GM21619 (cell line): Measurements from ENCODE around the gene NOVA1.
"Not testable (repeated sequence)": the region's sequence is repeated elsewhere in the genome, so short reads cannot be mapped to it uniquely, and the experiment has no call there.

ENCODE experiments used
- ATAC-seq: cut with Tn5 transposase; IDR thresholded peaks from one replicate; pipeline ENCODE4 v1.9.1; 2021; ENCODE audit not compliant: unreplicated experiment

The NOVA1 gene, protein sequence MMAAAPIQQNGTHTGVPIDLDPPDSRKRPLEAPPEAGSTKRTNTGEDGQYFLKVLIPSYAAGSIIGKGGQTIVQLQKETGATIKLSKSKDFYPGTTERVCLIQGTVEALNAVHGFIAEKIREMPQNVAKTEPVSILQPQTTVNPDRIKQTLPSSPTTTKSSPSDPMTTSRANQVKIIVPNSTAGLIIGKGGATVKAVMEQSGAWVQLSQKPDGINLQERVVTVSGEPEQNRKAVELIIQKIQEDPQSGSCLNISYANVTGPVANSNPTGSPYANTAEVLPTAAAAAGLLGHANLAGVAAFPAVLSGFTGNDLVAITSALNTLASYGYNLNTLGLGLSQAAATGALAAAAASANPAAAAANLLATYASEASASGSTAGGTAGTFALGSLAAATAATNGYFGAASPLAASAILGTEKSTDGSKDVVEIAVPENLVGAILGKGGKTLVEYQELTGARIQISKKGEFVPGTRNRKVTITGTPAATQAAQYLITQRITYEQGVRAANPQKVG

DNA sequence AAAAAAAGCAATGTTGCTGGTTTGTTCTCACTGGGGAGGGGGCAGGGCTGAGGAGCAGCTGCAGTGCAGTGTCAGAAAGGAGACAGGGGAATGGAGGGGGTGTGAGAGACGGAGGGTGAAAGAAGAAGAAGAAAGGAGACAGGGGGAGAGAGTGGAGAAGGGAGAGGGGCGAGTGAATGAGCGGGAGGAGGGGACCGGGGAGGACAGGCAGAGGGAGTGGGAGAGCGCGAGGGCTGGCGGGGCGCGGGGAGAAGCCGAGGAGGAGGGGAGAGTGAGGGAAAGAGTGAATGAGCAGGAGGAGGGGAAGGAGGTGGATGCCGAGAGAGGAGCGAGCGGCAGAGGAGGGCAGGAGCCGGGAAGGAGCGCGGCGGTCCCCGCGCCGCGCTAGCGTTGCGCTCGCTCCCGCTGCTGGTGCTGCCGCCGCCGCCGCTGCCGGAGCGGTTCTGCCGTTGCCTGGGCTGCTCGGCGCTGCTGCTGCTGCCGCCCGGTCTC is at the start of gene NOVA1:
TSS of gene NOVA1 (minus strand) at position 445 of the 492 bp plus-strand sequence. CDS start 597 bp downstream, outside the sequence.
- ATAC-seq = no peak

DNA sequence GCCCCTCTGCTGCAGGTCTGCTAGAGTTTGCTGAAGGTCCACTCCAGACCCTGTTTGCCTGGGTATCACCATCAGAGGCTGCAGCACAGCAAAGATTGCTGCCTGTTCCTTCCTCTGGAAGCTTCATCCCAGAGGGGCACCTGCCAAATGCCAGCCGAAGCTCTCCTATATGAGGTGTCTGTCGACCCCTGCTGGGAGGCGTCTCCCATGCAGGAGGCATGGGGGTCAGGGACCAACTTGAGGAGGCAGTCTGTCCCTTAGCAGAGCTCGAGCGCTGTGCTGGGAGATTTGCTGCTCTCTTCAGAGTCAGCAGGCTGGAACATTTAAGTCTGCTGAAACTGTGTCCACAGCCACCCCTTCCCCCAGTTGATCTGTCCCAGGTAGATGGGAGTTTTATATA is 47.2 kb upstream of the NOVA1 start:
- ATAC-seq = not testable (repeated sequence)

GRCh38 chr14:26636561-26636960 is 38.7 kb upstream of the NOVA1 start:
- no peak for ATAC-seq

DNA sequence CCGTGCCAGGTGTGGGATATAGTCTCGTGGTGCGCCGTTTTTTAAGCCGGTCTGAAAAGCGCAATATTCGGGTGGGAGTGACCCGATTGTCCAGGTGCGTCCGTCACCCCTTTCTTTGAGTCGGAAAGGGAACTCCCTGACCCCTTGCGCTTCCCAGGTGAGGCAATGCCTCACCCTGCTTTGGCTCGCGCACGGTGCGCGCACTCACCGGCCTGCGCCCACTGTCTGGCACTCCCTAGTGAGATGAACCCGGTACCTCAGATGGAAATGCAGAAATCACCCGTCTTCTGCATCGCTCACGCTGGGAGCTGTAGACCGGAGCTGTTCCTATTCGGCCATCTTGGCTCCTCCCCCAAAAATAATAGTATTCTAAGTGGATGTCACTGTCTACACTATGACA is 37.1 kb upstream of the NOVA1 start:
- ATAC-seq = not testable (repeated sequence)

DNA sequence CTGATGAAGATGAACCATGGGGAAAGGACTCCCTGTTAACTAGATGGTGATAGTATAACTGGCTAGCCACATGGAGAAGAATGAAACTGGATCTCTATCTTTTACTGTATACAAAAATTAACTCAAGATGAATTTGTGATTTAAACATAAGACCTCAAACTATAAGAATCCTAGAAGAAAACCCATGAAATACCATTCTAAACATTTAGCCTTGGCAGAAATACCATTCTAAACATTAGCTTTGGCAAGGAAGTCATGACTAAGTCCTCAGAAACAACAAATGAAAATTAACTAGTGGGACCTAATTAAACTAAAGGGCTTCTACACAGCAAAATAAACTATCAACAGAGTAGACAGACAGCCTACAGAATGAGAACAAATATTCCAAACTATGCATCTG is 28.4 kb upstream of the NOVA1 start:
- no peak for ATAC-seq

DNA sequence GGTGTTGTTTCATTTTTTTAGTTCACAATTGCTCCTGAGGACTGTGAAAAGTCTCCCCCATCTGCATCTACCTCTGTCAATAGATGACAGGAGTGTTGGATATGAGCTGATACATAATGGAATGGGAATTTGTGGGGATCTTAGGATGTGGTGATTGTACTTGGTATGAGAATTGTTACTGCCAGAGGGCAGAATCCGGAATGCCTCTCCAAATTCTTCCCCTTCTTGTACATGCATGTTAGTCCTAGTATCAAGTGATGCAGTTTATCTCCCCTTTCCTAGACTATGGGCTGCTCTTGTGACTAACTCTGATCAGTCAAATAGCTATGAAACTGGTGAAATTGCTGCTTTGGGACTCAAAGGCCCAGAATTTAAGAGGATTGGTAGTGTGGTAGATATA is 24.8 kb upstream of the NOVA1 start:
- no peak for ATAC-seq

DNA sequence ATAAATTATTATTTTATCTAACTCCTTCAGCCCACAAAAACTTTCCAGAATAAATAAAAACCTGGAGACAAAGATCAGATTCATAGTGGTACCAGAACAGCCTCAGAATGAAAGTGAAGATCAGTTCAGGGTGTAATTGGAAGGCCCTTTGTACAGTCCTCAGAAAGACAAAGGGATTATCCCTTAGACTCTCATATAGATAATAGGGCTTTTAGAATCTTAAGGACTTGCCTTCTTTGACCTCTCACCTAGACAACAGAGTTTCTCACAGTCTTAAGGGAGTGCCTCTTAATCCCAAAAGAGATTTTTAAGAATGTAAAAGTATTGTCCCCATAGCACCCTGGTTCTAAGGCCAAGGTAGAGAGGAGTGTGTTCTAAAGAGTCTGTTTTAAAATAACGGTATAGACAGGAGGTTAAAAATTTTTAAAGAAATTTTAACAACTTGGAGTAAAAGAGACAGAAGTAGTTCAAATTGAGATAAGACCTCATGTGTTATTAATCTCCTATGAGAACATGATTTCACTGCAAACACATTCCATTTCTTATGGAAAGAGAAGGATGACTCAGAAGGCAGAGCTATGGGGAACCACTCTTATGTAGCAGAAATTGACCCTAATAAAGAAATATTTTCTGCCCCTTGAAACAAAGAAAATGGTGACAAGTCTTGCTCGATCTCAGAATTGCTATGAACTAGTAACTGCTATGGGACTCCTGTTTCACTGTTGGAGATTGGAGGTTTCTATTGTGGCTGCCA is 24.2 kb upstream of the NOVA1 start:
- ATAC-seq = no peak

DNA sequence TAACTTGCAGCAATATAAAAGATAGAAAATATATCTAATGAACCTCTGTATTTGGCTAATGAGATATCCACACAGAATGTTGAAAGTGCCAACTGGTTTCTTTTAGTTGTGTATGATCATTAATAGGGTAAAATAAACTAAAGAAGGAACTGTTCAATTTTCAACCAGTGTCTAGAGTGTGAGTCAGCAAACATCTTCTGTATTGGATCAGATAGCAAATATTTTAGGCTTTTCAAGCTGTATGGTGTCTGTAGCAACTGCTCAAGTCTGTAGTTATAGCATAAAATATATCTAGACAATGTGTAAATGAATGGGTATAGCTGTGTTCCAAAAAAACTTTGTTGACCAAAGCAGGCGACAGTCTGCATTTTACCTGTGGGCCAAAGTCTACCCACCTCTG is 23.5 kb upstream of the NOVA1 start:
- no peak for ATAC-seq

DNA sequence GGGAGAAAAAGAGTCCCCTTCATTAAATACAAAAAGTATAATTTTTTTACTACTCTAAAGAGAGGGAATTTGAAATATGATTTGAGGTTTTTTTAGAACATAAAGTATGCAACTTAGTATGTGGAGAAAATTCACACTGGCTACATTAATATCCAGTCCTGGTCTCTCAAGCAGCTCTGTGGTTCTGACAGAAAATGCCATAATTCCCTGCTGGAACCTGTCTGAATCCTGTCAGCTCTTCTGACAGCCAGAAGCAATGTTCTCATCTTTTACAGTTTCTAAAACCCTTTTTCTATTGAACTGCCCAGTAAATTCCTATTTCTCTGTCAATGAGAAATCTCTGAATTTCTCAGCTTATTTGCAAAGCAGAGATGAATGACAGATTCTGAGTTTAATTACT is 13.4 kb upstream of the NOVA1 start:
- no peak for ATAC-seq

- no peak for ATAC-seq
These were observed 9.0 kb upstream of the NOVA1 start for GRCh38 chr14:26606729-26607312.

GRCh38 chr14:26605602-26606001 is 7.8 kb upstream of the NOVA1 start:
- no peak for ATAC-seq

GRCh38 chr14:26602902-26603301 is 5.1 kb upstream of the NOVA1 start:
- ATAC-seq = no peak

DNA sequence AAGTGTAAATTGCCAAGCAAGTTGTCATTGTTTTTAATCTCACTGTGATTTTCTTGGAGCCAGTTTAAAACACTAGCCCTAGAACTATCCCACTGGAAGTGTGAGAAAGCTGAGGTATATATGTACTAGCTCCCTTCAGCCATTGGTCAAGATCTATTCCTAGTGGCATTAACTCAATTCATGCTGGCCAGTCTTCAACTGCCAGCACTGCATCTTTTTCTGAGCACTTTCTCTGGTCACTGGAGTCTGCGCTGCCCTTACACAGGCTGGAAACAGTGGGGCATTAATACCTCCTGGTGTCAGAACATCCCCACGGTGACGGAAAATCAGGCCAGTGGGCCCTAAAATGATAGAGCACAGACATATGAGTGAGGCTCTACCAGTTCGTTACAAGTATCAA is 4.0 kb upstream of the NOVA1 start:
- ATAC-seq = no peak

- ATAC-seq = no peak
These were observed 1.5 kb upstream of the NOVA1 start for GRCh38 chr14:26599291-26599690.

DNA sequence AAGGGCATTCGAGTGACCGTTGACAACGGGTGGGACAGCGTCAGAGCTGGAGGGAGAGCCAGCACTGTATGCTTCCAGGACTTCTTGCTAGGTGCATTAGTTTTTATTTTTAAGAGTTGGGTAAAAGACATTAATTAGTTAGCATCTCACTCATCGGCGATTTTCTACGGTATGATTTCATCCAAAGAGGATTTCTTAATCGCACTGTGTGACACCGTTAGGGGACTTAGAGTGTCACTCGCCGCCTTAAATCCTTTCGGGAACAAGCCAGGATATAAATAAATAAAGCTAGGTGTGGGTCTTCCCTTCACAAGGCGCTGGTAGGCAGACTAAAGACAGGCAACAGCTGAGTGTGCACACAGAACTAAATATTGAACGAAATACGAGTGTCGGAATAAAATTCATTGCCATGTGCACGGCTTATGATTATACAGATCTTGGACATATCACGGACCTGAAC is 869 bp upstream of the NOVA1 start:
- no peak for ATAC-seq

- ATAC-seq = no peak
These were observed 343 bp upstream of the NOVA1 start for GRCh38 chr14:26598081-26598671.

DNA sequence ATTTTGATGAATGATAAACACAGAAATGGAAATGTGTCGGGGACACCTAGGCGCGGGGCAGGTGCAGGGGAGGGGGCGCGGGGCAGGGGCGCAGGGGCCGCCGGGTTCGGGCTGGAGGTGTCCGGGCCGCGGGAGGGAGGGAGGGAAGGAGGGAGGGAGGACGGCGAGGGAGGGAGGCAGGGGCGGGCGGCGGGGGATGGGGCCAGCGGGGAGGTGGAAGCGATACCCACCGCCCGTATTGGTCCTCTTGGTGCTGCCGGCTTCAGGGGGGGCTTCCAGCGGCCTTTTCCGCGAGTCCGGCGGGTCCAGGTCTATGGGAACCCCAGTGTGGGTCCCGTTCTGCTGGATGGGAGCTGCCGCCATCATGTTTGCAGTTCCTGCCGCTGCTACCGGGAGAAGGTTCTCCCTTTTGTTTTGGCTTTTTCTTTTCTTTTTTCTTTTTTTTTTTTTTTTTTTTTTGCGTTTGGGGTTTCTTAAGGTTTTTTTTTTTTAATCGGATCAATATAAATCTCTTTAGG is 703 bp downstream of the NOVA1 start:
- no peak for ATAC-seq

GRCh38 chr14:26596543-26597061 is 1.2 kb downstream of the NOVA1 start:
- ATAC-seq = no peak

GRCh38 chr14:26595926-26596542 is 1.8 kb downstream of the NOVA1 start:
- ATAC-seq = no peak
